ENCODE results near the gene ZBTB20.

Gene ZBTB20

DNA sequence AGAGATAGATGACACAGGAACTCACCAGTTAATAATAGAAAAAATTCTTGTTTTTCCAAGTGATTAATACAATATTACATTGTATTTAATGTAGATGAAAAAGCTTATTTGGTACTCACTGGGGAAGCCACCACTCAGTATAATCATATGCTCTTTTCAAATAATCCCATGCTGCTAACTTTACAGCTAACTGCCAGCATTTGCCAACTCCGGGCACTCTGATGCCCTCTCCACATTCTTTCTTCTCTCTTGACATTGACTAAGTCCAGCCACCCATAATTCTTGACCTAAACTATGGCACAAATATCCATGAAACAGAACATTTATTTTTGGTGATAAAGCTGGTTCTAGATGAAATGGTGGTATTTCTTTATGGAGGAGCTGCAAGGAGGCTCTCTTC, 384.9 kb downstream of the ZBTB20 start:
- DNase-seq (ENCODE audit: low read depth in 3 of 3): no peak

DNA sequence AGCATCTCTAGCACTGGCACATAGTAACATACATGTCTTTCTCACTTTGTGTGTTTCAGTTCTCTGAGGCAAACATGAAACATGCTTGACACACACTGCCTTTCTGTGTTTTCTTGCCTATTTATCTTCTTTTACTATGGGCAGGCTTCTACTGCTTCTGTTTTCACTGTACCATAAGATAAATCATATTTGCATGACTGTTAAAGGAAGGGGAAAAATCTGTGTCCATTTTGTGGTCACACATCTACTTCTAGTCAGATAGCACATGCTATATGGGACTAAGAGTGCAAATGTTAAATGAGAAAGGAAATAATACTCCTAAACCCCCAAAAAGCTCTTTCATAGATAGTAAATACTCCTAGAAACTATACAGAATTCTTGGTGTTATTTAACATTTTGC, 386.4 kb downstream of the ZBTB20 start:
- DNase-seq (ENCODE audit: low read depth in 3 of 3): no peak

- no peak for DNase-seq (ENCODE audit: low read depth in 3 of 3)
Observed at GRCh38 chr3:114758831-114759699, 388.0 kb downstream of the ZBTB20 start.

DNA sequence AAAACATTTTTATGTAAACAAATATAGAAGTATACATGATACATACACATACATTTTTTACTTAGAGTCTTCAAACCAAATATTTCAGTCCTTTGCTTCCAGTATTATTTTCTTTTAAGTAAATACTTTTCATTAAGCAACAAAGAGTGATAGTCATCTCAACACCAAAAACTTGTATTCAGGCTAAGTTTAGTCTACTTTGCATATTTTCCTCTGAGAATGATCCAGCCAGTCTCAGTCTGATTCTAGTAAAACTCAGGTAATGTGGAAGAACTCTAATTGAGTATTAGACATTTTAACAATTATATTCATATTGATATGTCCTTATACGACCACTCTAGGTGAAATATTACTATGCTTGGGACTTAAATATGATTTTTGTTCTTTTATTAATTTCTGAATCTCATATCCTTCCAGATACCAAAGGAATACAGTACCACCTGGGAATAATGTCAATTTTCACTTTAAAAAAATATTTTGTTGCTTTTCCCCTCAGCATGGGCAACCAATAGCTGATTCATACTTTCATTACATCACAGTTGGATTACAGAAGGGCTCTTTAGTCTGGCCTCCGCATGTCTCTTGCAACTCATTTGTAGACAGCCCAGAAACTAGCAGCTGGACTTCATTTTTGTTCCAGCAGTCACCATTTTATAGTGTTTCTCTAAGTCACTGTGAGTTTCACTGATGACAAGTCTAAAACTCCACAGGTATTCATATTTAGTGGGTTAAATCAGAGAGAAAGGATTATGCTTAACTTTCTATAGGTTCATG, 390.4 kb downstream of the ZBTB20 start:
- DNase-seq (ENCODE audit: low read depth in 3 of 3): no peak

GRCh38 chr3:114746502-114746901, 400.6 kb downstream of the ZBTB20 start:
- DNase-seq (ENCODE audit: low read depth in 3 of 3): no peak

DNA sequence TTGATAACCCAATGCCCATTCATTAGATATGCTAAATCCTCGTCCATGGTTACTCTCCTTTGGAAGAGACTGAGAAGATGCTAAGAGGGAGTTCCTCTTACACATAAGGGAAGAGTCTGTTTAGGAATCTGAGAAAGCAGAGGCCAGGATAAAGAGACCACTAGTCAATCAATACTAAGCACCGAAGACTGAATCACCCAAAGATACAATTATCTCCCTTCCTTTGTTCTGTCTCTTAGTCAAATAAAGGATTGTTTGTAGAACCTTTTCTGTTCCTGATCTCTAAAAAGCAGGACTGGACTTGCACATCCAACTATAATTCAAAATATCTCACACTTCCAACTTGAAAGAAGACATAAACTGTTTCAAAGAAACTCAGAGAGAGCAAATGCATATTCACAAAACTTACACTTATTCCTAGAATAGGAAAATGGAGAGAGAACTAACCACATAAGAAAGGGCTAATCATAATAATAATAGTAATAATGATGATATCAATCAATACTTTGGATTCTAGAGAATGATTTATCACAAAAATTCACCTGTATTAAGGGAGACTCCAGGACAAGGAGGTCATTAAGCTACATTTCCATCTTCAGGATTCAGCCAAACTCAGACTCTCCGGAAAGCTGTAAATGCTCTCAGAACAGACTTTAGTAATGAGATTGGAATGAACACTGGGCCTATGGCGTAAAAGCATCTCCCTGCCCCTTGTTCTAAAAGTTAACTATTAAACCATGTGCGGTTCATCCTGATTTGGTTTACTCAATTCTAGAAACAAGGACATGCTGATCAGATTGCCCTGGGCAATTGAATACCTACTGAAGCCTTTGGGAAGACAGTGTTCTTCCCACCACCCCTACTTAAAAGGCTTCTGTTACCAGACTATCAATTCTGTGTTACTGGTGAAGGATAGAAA, 401.5 kb downstream of the ZBTB20 start:
- DNase-seq (ENCODE audit: low read depth in 3 of 3): no peak

DNA sequence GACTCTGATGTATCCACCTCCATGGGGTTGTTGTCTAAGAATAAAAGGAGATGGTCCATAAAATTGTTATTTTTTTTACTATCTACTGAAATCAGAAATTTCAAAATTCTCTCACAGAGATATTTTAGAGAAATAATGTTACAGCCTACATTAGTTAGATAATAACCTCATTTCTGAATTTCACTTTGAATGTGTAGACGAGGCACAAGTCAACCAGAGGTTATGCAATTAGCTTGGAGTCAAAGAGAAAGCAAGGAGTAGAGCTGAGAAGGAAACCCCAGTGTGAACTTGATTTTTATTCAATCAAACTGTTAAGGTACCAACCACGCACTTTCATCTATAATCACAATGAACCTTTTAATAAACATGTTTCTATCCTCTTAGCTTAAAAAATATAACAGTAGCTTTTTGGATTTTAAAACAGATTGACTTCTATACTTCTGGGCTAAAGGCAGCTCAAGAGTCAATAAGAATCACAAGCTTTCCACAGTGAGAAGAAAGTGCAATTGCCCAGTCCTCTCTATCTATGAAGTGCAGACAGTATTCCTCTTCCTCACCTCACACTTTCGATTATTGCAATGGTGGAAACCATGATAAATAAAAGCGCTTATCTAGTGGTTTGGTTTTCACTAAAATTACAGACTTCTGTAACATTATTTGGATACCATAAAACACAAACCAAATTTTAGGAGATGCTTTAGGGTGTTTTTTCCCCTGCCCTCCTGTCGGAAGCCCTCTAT, 403.2 kb downstream of the ZBTB20 start:
- DNase-seq (ENCODE audit: low read depth in 3 of 3): no peak

DNA sequence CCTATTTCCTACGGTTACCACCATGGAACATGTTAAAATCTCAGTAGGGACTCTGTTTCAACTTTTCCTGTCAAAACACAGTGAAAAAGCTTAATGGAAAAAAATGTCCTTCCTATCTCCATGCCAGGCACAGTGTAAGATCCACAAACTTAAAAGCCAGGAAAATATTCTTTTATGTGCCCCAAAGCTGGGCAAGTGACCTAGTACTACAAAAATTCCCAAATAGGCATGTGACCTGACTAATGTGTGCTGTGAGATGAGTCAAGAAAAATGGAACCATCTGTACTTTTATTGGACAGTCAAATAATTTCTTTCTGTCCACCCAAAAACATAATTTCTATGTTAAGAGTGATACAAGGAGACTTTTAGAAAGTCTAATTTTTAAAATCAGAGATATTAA, 406.0 kb downstream of the ZBTB20 start:
- no peak for DNase-seq (ENCODE audit: low read depth in 3 of 3)

GRCh38 chr3:114739627-114740026, 407.5 kb downstream of the ZBTB20 start:
- no peak for DNase-seq (ENCODE audit: low read depth in 3 of 3)

DNA sequence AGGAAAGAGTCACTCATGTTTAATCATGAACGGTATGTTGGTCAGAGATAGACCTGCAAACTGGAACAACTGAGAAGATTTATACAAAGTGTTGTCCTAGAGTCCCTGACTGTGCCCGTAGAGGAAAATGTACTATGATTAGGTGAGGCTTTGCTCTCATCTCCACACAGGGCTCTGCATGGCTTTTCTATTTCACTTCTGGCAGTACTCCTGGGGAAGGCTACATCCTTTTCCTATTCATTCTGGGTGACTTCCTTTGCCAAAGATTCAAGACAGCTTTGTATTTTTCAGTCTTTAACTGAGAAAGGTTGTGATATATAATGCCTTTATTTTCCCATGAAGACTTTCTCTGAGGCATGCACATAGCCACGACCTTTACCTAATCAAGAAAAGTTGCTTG, 414.7 kb downstream of the ZBTB20 start:
- no peak for DNase-seq (ENCODE audit: low read depth in 3 of 3)

DNA sequence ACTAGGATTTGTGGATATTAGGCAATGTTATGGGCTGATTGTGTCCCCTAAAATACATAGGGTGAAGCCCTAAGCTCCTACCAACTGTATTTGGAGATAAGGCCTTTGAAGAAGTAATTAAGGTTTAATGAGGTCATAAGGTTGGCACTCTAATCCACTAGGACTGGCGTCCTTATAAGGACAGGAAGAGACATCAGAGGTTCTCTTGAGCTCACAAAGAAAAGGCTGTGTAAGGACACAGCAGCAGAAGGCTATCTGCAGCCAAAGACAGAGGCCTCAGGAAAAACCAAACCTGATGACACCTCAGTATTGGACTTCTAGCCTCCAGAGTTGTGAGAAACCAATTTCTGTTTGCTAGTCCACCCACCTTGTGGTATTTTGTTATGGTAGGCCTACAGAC, 416.7 kb downstream of the ZBTB20 start:
- no peak for DNase-seq (ENCODE audit: low read depth in 3 of 3)

GRCh38 chr3:114727373-114727772, 419.7 kb downstream of the ZBTB20 start:
- no peak for DNase-seq (ENCODE audit: low read depth in 3 of 3)

- DNase-seq (ENCODE audit: low read depth in 3 of 3): no peak
Observed at GRCh38 chr3:114725966-114726365, 421.1 kb downstream of the ZBTB20 start.

DNA sequence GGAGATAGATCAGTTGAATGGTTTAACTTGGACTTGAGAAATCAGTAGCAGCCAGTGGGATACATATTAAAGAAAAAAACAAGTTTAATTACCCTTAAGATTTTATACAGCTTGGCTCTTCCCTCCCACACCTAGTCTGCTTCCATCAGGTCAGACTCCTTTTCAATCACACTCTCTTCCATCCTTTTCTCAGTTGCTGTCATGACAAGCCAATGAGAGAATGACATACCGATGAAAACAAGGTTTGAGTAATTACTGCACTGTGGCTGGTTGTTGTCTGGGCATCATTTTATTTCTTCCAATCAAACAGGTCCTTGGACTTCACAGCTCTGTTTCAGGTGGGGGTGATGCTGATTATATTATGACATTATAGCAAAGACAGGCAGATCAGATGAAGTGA, 424.6 kb downstream of the ZBTB20 start:
- no peak for DNase-seq (ENCODE audit: low read depth in 3 of 3)

GRCh38 chr3:114721864-114722263, 425.2 kb downstream of the ZBTB20 start:
- no peak for DNase-seq (ENCODE audit: low read depth in 3 of 3)

- DNase-seq (ENCODE audit: low read depth in 3 of 3): no peak
Observed at GRCh38 chr3:114721209-114721608, 425.9 kb downstream of the ZBTB20 start.

GRCh38 chr3:114718898-114719210, 428.2 kb downstream of the ZBTB20 start:
- DNase-seq (ENCODE audit: low read depth in 3 of 3): no peak

- DNase-seq (ENCODE audit: low read depth in 3 of 3): no peak
Observed at GRCh38 chr3:114718071-114718897, 428.8 kb downstream of the ZBTB20 start.

GRCh38 chr3:114716916-114717315, 430.2 kb downstream of the ZBTB20 start:
- DNase-seq (ENCODE audit: low read depth in 3 of 3): no peak

GRCh38 chr3:114716126-114716525, 431.0 kb downstream of the ZBTB20 start:
- DNase-seq (ENCODE audit: low read depth in 3 of 3): no peak

Measured in stimulated activated CD4-positive, alpha-beta T cell treated with anti-CD3 and anti-CD28 coated beads, TNF-alpha, amount 100 ng/mL, for 48 hours (primary cell).